Immature natural killer cell (primary cell): ENCODE data around the gene CYP4F8. TPM values are rescaled to one million over a fixed set of nuclear protein-coding genes. Genes with fewer than 3 reads are reported as not detected.

Source experiments
- DNase-seq, 3 donors: peaks; one replicate each; pipeline ENCODE4 v3.0.0; 2022; ENCODE audit warnings: mixed read lengths in 1 of 3
- H3K27ac Mint-ChIP-seq, 6 donors: one replicate each; pipeline ENCODE4 v1.8.0; 2020; ENCODE audit warnings: mixed read lengths in 6 of 6, mild to moderate bottlenecking in 5 of 6, inconsistent platforms in 4 of 6, moderate library complexity in 3 of 6
- H3K27me3 Mint-ChIP-seq, 3 donors: one replicate each; pipeline ENCODE4 v1.8.0; 2020 to 2021; ENCODE audit warnings: low read depth in 3 of 3, mild to moderate bottlenecking in 3 of 3, mixed read lengths in 3 of 3, moderate library complexity in 3 of 3, inconsistent platforms in 1 of 3
- H3K36me3 Mint-ChIP-seq, 3 donors: one replicate each; pipeline ENCODE4 v1.8.0; 2020; ENCODE audit warnings: mixed read lengths in 3 of 3, inconsistent platforms in 2 of 3, mild to moderate bottlenecking in 2 of 3
- H3K4me1 Mint-ChIP-seq, 2 donors: one replicate each; pipeline ENCODE4 v1.8.0; 2020; ENCODE audit warnings: inconsistent platforms in 2 of 2, mild to moderate bottlenecking in 2 of 2, mixed read lengths in 2 of 2, moderate library complexity in 1 of 2
- H3K4me3 Mint-ChIP-seq, 5 donors: one replicate each; pipeline ENCODE4 v1.8.0; 2020; ENCODE audit warnings: mild to moderate bottlenecking in 5 of 5, mixed read lengths in 5 of 5, inconsistent platforms in 3 of 5, moderate library complexity in 3 of 5
- H3K9me3 Mint-ChIP-seq, 6 donors: one replicate each; pipeline ENCODE4 v1.8.0; 2020; ENCODE audit warnings: mild to moderate bottlenecking in 6 of 6, mixed read lengths in 6 of 6, inconsistent platforms in 4 of 6, moderate library complexity in 3 of 6
- polyA plus RNA-seq, 3 donors: library from polyadenylated mRNA; unstranded; fragments of 300-500 nt; fragmentation: Illumina TruSeq; gene quantifications; one replicate each; pipeline ENCODE4 v1.2.3, GENCODE V29; 2021

Gene CYP4F8
- polyA plus RNA-seq, 3 donors from 2014 or later, result not detected

DNA sequence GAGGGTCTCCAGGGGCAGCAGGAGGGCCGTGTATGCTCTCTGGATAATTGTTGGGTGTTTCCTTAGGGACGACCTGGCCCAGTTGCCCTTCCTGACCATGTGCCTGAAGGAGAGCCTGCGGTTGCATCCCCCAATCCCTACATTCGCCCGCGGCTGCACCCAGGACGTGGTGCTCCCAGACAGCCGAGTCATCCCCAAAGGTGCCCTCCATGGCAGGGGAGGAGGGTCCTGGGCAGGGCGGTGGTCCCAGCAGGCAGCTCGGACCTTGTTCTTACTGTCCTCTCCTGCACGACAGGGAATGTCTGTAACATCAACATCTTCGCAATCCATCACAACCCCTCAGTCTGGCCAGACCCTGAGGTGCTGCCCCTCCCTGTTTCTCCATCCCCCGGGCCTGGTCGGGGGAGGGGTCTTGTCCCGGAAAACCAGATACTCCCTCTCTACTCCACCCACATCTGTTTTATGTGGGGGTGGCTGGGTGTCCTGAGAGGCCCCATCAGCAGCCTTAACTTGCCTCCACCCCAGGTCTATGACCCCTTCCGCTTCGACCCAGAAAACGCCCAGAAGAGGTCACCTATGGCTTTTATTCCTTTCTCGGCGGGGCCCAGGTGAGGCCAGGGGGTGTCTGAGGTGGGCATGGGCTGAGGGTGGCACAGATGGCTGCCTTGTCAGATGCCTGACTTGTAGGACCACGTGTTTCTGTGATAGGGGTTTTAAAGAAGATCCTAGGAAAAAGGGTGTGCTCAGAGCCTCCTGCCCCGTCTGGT lies 13.4 kb downstream of the CYP4F8 start:
- no peaks in the 10 kb centered on the region for H3K9me3 Mint-ChIP-seq
- DNase-seq, result no peak
- peaks cover 4 to 16% (median 5%) of the 10 kb centered on the region in 3 donors for H3K27me3 Mint-ChIP-seq
- no peak overlapping the region for H3K4me3 Mint-ChIP-seq
- H3K4me1 Mint-ChIP-seq, result peaks cover 6 to 7% of the 10 kb centered on the region in 2 donors
- no peak overlapping the region for H3K27ac Mint-ChIP-seq
- H3K36me3 Mint-ChIP-seq, result no peaks in the 10 kb centered on the region

DNA sequence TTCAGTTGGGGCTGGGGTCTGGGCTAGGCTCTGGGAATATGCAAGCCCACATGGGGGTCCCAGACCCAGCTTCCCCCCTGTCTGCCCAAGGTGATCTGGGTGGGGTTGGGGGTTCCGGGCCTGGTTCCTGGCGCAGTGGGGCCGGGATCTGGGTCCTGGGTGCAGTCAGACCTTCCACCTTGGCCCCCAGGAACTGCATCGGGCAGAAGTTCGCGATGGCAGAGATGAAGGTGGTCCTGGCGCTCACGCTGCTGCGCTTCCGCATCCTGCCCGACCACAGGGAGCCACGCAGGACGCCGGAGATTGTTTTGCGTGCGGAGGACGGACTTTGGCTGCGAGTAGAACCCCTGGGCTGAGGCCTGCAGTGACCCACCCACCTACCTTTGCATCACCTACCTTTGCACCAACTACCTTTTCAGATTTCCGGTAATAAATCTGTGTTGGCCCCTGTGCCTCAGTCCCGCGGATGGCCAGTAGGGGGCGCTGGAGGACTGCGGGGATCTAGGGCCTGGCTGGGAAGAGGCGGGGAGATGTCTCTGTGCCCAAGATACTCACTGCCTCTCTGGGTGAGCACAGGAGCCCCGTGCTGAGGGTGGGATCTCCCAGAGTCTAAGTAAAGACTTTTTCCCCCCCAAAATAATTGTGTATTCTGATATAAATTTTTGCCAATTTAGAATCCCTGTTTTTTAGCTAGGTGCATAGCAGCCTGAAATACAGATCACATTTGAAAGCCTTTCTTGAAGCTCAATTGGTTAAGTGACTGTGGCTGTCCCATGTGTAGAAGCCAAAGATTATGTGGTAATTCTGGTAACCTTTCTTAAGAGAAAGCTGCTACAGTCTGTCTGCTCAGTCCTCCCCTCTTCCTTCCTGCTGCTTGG lies 14.2 kb downstream of the CYP4F8 start:
- no peaks in the 10 kb centered on the region for H3K36me3 Mint-ChIP-seq
- H3K27me3 Mint-ChIP-seq, result peaks cover 3 to 16% (median 4%) of the 10 kb centered on the region in 3 donors
- peaks cover 8 to 10% of the 10 kb centered on the region in 2 donors for H3K4me1 Mint-ChIP-seq
- no peaks in the 10 kb centered on the region for H3K9me3 Mint-ChIP-seq
- H3K4me3 Mint-ChIP-seq, result no peak overlapping the region
- H3K27ac Mint-ChIP-seq, result no peak overlapping the region
- peak; percentile 73 for DNase-seq

DNA sequence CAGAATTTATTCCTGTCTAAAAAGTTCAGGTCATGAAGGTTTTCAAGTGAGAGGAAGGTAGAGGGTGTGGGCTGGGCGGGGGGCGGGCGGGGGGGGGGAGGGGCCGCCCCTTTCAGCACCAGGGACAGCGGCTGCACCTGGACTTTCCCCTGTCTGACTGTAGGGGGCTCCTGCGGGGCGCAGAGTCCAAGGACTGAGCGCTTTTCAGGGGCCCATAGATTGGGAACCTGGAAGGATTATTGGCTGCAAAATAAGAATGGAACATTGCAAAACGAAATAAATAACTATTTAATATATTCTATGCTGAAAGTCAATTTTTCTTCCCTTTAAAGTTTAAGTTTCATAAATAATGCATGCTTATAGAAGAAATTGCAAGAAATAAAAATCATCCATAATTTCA lies 16.8 kb downstream of the CYP4F8 start:
- no peaks in the 10 kb centered on the region for H3K9me3 Mint-ChIP-seq
- no peak overlapping the region for H3K27ac Mint-ChIP-seq
- H3K27me3 Mint-ChIP-seq, result peaks cover 3 to 20% (median 6%) of the 10 kb centered on the region in 3 donors
- peaks cover 8 to 10% of the 10 kb centered on the region in 2 donors for H3K4me1 Mint-ChIP-seq
- no peaks in the 10 kb centered on the region for H3K36me3 Mint-ChIP-seq
- H3K4me3 Mint-ChIP-seq, result no peak overlapping the region
- peak; percentile 13 to 33 (median 26) for DNase-seq

DNA sequence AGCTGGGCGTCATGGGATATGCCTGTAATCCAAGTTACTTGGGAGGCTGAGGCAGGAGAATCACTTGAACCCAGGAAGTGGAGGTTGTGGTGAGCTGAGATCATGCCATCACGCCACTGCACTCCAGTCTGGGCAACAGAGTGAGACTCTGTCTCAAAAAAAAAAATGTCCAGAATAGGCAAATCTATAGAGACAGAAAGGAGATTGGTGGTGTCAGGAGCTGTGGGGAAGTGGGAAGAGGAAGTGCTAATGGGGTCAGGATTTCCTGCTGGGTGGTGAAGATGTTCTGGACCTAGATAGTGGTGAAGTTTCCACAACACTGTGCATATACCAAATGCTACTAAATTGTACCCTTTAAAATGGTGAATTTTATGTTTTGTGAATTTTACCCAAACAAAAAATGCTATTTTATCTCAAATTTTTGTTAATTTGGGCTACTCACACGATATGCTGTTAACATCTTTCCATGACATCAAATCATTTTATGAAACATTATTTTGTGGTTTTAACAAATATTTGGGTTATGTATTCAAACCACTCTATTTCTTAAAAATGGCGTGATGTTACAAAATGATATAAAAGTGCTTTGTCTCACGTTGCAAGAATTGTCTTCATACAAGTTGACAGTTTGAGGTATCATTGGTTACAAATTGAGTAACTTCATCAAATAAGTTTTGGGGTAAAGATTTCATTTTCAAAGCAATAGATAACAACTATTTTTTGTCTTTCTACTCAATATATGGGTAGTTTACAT lies 18.2 kb downstream of the CYP4F8 start:
- peaks cover 3 to 16% (median 3%) of the 10 kb centered on the region in 3 donors for H3K27me3 Mint-ChIP-seq
- no peaks in the 10 kb centered on the region for H3K9me3 Mint-ChIP-seq
- peak overlapping the region in 1 of 5 donors; percentile 44 for H3K4me3 Mint-ChIP-seq

DNA sequence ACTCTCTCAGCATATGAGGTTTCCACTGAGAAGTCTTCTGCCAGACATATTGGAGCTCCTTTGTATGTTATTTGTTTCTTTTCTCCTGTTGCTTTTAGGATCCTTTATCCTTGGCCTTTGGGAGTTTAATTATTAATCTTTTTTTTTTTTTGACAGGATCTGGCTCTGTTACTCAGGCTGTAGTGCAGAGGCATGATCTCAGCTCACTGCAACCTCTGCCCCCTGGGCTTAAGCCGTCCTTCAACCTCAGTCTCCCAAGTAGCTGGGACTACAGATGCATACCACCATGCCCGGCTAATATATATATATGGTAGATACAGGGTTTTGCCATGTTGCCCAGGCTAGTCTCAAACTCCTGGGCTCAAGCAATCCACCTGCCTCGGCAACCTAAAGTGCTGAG lies 19.1 kb downstream of the CYP4F8 start:
- Mint-ChIP-seq H3K4me1 (peaks cover 8 to 10% of the 10 kb centered on the region in 2 donors), H3K4me3 (no peak overlapping the region), H3K36me3 (no peaks in the 10 kb centered on the region), H3K27ac (no peak overlapping the region), H3K27me3 (peaks cover 3 to 15% (median 3%) of the 10 kb centered on the region in 3 donors), H3K9me3 (no peaks in the 10 kb centered on the region)
- DNase-seq, result no peak

More for the DNA sequence above, 18.2 kb downstream of the CYP4F8 start:
- Mint-ChIP-seq H3K27ac (no peak overlapping the region), H3K4me1 (peaks cover 8 to 10% of the 10 kb centered on the region in 2 donors), H3K36me3 (no peaks in the 10 kb centered on the region)
- no peak for DNase-seq

- Mint-ChIP-seq H3K27ac (no peak overlapping the region), H3K9me3 (no peaks in the 10 kb centered on the region), H3K36me3 (no peaks in the 10 kb centered on the region), H3K27me3 (peaks cover 3 to 15% (median 5%) of the 10 kb centered on the region in 3 donors), H3K4me3 (no peak overlapping the region), H3K4me1 (peaks cover 8 to 10% of the 10 kb centered on the region in 2 donors)
- no peak for DNase-seq
Measured at GRCh38 chr19:15635016-15635805, 20.2 kb downstream of the CYP4F8 start.

GRCh38 chr19:15636026-15636425 lies 21.0 kb downstream of the CYP4F8 start:
- Mint-ChIP-seq H3K36me3 (no peaks in the 10 kb centered on the region), H3K9me3 (no peaks in the 10 kb centered on the region), H3K27me3 (peaks cover 3 to 12% (median 5%) of the 10 kb centered on the region in 3 donors), H3K27ac (no peak overlapping the region), H3K4me1 (peaks cover 8 to 10% of the 10 kb centered on the region in 2 donors), H3K4me3 (no peak overlapping the region)
- DNase-seq, result no peak

GRCh38 chr19:15639596-15639995 lies 24.6 kb downstream of the CYP4F8 start:
- Mint-ChIP-seq H3K4me3 (no peak overlapping the region), H3K27ac (no peak overlapping the region), H3K27me3 (peaks cover 2 to 9% (median 4%) of the 10 kb centered on the region in 3 donors), H3K36me3 (no peaks in the 10 kb centered on the region), H3K9me3 (no peaks in the 10 kb centered on the region), H3K4me1 (peaks cover 0 to 2% of the 10 kb centered on the region in 2 donors)
- no peak for DNase-seq

- Mint-ChIP-seq H3K4me1 (peaks cover 0 to 2% of the 10 kb centered on the region in 2 donors), H3K4me3 (no peak within 1 kb of the TSS), H3K27me3 (peaks cover 2 to 9% (median 4%) of the 10 kb centered on the region in 3 donors), H3K27ac (no peak within 1 kb of the TSS), H3K36me3 (no peaks in the 10 kb centered on the region), H3K9me3 (no peaks in the 10 kb centered on the region)
- no peak for DNase-seq
Measured at GRCh38 chr19:15640294-15640903, 25.4 kb downstream of the CYP4F8 start, which contains the start of gene CYP4F3. CYP4F3 (plus strand) TSS chr19:15640897; CDS start chr19:15641416, 519 bp downstream.

- H3K27me3 Mint-ChIP-seq, result peaks cover 2 to 6% (median 2%) of the 10 kb centered on the region in 3 donors
- DNase-seq, result no peak
- no peak overlapping the region for H3K4me3 Mint-ChIP-seq
- peaks cover 0 to 2% of the 10 kb centered on the region in 2 donors for H3K4me1 Mint-ChIP-seq
- H3K9me3 Mint-ChIP-seq, result no peaks in the 10 kb centered on the region
- H3K36me3 Mint-ChIP-seq, result no peaks in the 10 kb centered on the region
- H3K27ac Mint-ChIP-seq, result no peak overlapping the region
Measured at GRCh38 chr19:15640904-15641597, 26.0 kb downstream of the CYP4F8 start.

GRCh38 chr19:15641901-15642491 lies 27.0 kb downstream of the CYP4F8 start:
- no peak for DNase-seq
- Mint-ChIP-seq H3K36me3 (no peaks in the 10 kb centered on the region), H3K4me3 (no peak overlapping the region), H3K4me1 (peaks cover 0 to 2% of the 10 kb centered on the region in 2 donors), H3K27me3 (peaks cover 2 to 7% (median 2%) of the 10 kb centered on the region in 3 donors), H3K9me3 (no peaks in the 10 kb centered on the region), H3K27ac (no peak overlapping the region)

DNA sequence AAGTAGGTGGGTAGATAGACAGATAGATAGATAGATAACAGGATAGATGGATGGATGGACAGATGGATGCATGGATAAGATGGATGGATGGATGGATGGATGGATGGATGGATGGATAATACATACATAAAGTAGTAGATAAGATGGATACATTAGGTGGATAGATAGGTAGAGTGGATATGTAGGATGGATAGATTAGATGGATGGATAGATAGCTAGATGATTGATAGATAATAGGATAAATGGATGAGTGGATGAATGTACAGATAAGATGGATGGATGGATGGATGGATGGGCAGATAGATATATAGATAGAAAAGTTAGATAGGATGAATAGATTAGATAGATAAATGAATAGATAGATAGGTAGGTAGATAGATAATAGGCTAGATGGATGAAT lies 27.8 kb downstream of the CYP4F8 start:
- Mint-ChIP-seq H3K27me3 (peaks cover 2 to 7% (median 2%) of the 10 kb centered on the region in 3 donors), H3K4me3 (no peak overlapping the region), H3K4me1 (peaks cover 0 to 2% of the 10 kb centered on the region in 2 donors), H3K36me3 (no peaks in the 10 kb centered on the region), H3K9me3 (no peaks in the 10 kb centered on the region), H3K27ac (no peak overlapping the region)
- DNase-seq, result no peak
